ENCODE measurements around the gene STK16. TPM values are rescaled to one million over a fixed set of nuclear protein-coding genes. Genes with fewer than 3 reads are reported as not detected.
"Not testable (repeated sequence)": the region's sequence is repeated elsewhere in the genome, so short reads cannot be mapped to it uniquely, and the experiment has no call there.

The STK16 gene
- total and polyA plus RNA-seq, 12 donors, result 12.9 to 26.7 (median 19.7) TPM

DNA sequence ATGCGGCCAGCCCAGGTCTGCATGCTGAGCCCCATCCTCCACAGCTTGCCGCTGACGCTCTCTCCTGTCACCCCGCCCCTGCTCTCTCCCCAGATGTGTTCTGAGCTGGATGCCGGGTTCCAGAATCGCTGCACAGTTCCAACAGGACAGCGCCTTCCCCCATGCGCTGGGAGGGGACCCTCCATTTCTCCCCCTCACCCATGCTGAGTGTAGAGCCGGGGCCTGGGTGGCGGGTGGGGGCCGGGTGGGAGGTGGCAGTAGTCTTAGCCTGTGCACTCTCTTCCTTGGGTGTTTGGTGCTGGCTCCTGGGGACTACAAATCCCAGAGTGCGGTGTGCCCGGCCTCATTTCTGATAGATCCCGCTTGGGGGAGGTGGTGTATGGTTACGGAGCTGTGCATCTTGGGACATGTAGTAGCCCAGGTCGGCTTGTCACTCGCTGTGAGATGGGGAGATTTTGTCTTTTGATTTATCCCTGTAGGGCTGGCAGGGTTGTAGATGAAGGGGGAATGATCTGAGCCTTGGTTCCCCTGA, 40.7 kb downstream of the STK16 start:
- Histone ChIP-seq H3K27ac (peak overlapping the region in 4 of 10 donors; percentile 10 to 50 (median 25)), H3K4me1 (peaks cover 0 to 47% (median 2%) of the 10 kb centered on the region in 9 donors), H3K9me3 (no peaks in the 10 kb centered on the region), H3K27me3 (no peaks in the 10 kb centered on the region), H3K36me3 (peaks cover 0 to 59% (median 43%) of the 10 kb centered on the region in 9 donors), H3K4me3 (no peak overlapping the region)
- peak; percentile 6 to 46 (median 34) for ATAC-seq
- WGBS, 2 donors, result 68 to 70% methylated on average over 17 of the region's 17 CpGs
- intact Hi-C loops (cut with DNase I), result no loop called here
- DNase-seq, result no peak
- no peak for TF ChIP-seq CTCF (IDR thresholded peaks at IDR 0.05)

DNA sequence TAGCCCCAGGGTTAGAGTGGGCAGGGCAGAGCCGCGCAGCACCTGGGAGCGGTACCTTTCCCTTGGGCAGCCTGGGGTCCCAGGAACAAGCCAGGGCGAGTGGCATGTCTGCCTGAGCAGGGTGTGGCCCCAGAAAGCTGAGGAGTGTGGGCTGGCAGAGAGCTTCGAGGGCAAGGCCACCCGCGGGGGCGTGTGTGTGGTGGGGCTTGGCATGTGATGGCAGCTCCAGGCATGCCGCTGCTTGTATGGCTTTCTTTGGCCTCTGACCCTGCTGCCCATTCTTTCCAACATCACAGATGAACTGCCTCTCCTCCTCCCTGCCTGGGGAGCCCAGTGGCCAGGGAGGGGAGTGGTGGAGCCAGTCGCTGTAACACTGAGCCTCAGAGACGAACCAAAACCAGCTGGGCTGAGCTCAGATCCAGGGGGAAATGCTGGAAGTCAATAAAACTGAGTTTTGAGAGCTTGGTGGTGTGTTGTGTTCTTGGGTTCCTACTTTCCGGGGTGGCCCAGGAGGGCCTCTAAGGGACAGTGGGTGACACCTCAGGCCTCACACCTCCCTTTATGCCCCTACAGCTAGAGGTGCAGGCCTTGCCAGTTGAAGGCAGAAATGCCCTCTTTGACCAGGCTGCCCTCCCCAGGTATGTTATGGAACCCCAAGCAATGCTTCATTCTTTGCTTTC, 41.3 kb downstream of the STK16 start:
- H3K27me3 ChIP-seq, result no peaks in the 10 kb centered on the region
- no peaks in the 10 kb centered on the region for H3K9me3 ChIP-seq
- no peak overlapping the region for H3K4me3 ChIP-seq
- no peak for DNase-seq
- 82% methylated on average over 12 of the region's 12 CpGs for WGBS, 2 donors
- H3K36me3 ChIP-seq, result peaks cover 0 to 53% (median 39%) of the 10 kb centered on the region in 9 donors
- peaks cover 0 to 43% (median 0%) of the 10 kb centered on the region in 9 donors for H3K4me1 ChIP-seq
- no peak for TF ChIP-seq CTCF (IDR thresholded peaks at IDR 0.05)
- intact Hi-C loops (cut with DNase I), result no loop called here
- H3K27ac ChIP-seq, result peak overlapping the region in 4 of 10 donors; percentile 10 to 25 (median 20)
- ATAC-seq, result no peak

GRCh38 chr2:219287116-219287440, 41.8 kb downstream of the STK16 start:
- DNase-seq; H3K27me3 ChIP-seq; ATAC-seq; H3K9me3 ChIP-seq; H3K4me3 ChIP-seq; intact Hi-C loops (cut with DNase I): not testable (repeated sequence)
- H3K27ac ChIP-seq, result peak overlapping the region in 2 of 10 donors; percentile 25
- peaks cover 0 to 48% (median 34%) of the 10 kb centered on the region in 9 donors for H3K36me3 ChIP-seq
- peaks cover 0 to 38% (median 0%) of the 10 kb centered on the region in 9 donors for H3K4me1 ChIP-seq
- WGBS, 2 donors, result 83 to 92% methylated on average over 6 of the region's 6 CpGs

DNA sequence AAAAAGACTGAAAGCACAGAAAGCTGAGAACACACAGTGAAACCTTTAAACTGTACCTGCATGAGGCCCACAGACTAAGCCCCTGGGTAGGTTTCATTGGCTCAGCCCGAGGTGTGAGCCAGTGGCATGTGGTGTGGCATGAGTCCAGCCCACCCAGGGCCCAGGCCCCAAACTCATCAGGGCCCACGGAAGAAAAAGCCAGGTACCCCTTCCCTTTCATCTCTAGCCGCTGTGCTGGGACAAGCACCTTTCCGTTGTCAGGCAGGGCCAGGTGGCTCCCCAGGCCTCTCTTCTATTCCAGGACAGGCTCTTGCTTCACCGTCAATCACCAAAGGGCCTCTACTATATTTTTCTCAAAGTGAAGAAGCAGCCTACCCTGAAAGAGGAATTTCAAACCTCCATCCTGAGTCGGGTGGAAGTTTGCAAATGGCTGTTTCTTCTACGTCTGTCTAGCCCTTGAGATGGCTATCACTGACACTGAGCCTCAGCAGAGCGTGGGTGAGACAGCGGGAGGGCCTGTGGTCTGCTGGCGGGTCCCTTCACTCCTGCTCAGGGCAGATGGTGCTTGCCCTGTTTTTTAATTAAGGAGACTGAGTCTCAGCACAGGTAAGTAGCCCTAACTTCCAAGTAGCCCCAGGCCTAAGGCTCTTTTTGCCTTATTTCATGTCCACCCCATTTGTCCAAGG, 42.4 kb downstream of the STK16 start:
- H3K4me1 ChIP-seq, result peaks cover 0 to 31% (median 0%) of the 10 kb centered on the region in 9 donors
- intact Hi-C loops (cut with DNase I), result no loop called here
- H3K4me3 ChIP-seq, result no peak overlapping the region
- H3K27me3 ChIP-seq, result no peaks in the 10 kb centered on the region
- 80% methylated on average over 10 of the region's 10 CpGs for WGBS, 2 donors
- TF ChIP-seq CTCF (IDR thresholded peaks at IDR 0.05), result no peak
- peaks cover 0 to 42% (median 28%) of the 10 kb centered on the region in 9 donors for H3K36me3 ChIP-seq
- peak overlapping the region in 1 of 10 donors; percentile 25 for H3K27ac ChIP-seq
- no peaks in the 10 kb centered on the region for H3K9me3 ChIP-seq
- no peak for DNase-seq
- no peak for ATAC-seq

Measured in heart right ventricle (tissue), 16 donors.